NOMO-1 treated with DMSO at 0.1 percent for 48 hours (cell line): ENCODE data around the gene SSH3.

Source experiments
- DNase-seq: peaks from one replicate; lab custom pipeline; 2025; ENCODE audit not compliant: unreplicated experiment; lab: John Stamatoyannopoulos, UW

SSH3 gene

GRCh38 chr11:67278939-67279588 lies 24.3 kb upstream of the SSH3 start:
- no peak for DNase-seq

GRCh38 chr11:67279589-67280340 lies 23.6 kb upstream of the SSH3 start:
- DNase-seq = no peak

GRCh38 chr11:67280341-67280787 lies 23.0 kb upstream of the SSH3 start:
- DNase-seq = no peak

GRCh38 chr11:67280788-67281551 lies 22.4 kb upstream of the SSH3 start:
- DNase-seq = no peak

GRCh38 chr11:67281552-67282150 lies 21.7 kb upstream of the SSH3 start:
- DNase-seq = no peak

GRCh38 chr11:67282155-67282875 lies 21.0 kb upstream of the SSH3 start:
- DNase-seq = no peak

- DNase-seq = no peak
Observed at GRCh38 chr11:67282876-67283371, 20.4 kb upstream of the SSH3 start.

GRCh38 chr11:67283481-67283963 lies 19.8 kb upstream of the SSH3 start:
- peak; percentile 84 for DNase-seq

GRCh38 chr11:67284811-67285540 lies 18.4 kb upstream of the SSH3 start:
- DNase-seq = no peak

- DNase-seq = no peak
Observed at GRCh38 chr11:67285541-67286498, 17.5 kb upstream of the SSH3 start.

GRCh38 chr11:67286621-67287333 lies 16.6 kb upstream of the SSH3 start:
- no peak for DNase-seq

GRCh38 chr11:67287355-67288197 lies 15.8 kb upstream of the SSH3 start:
- peak; percentile 19 for DNase-seq

- DNase-seq = no peak
Observed at GRCh38 chr11:67288198-67288451, 15.2 kb upstream of the SSH3 start.

- DNase-seq = peak; percentile 97
Observed at GRCh38 chr11:67288452-67289225, 14.7 kb upstream of the SSH3 start.

- DNase-seq = peak; percentile 81
Observed at GRCh38 chr11:67289226-67289650, 14.1 kb upstream of the SSH3 start, which contains the start of gene ANKRD13D. Gene ANKRD13D (plus strand): TSS chr11:67289303. CDS start chr11:67289461, 158 bp downstream.
